DND-41 (cell line): Measurements from ENCODE around the gene BAG3.

Experiments used
- ATAC-seq: fragments of 200-7000 bp; cut with Tn5 transposase; 3 replicates; pipeline ENCODE4 v1.9.1; 2021; ENCODE audit warnings: low read depth; ENCODE audit not compliant: insufficient read depth
- DNase-seq: peaks from one replicate; pipeline ENCODE4 v3.0.0-alpha.2; 2020
- H2AFZ ChIP-seq: 2 replicates; pipeline ENCODE4 v1.6.0; 2012; ENCODE audit warnings: low read depth, low read length
- H3K27ac ChIP-seq: 2 replicates; pipeline ENCODE4 v1.5.1; 2012; ENCODE audit warnings: low read length, inconsistent platforms
- H3K27me3 ChIP-seq: fragments of 200-600 bp; sonication (generic); 2 replicates; pipeline ENCODE4 v1.6.0; 2012; ENCODE audit warnings: low read length, mild to moderate bottlenecking, inconsistent platforms; ENCODE audit not compliant: insufficient read depth, poor library complexity
- H3K36me3 ChIP-seq: 2 replicates; pipeline ENCODE4 v1.5.1; 2012; ENCODE audit warnings: low read length, inconsistent platforms; ENCODE audit not compliant: insufficient read depth
- H3K4me1 ChIP-seq: 2 replicates; pipeline ENCODE4 v1.5.1; 2012; ENCODE audit warnings: mild to moderate bottlenecking, low read length; ENCODE audit not compliant: insufficient read depth
- H3K4me2 ChIP-seq: 2 replicates; pipeline ENCODE4 v1.6.0; 2012; ENCODE audit warnings: mild to moderate bottlenecking, moderate library complexity, low read length, inconsistent platforms; ENCODE audit not compliant: insufficient read depth
- H3K4me3 ChIP-seq, 2 experiments: fragments of 200-600 bp in 1 of 2; shearing (Covaris generic) in 1 of 2; 2 replicates each; pipeline ENCODE4 v1.5.1; 2012 to 2016; ENCODE audit warnings: inconsistent platforms in 2 of 2, low read length in 2 of 2, mild to moderate bottlenecking in 2 of 2, low read depth in 1 of 2, moderate library complexity in 1 of 2
- H3K79me2 ChIP-seq: 2 replicates; pipeline ENCODE4 v1.6.0; 2012; ENCODE audit warnings: low read length, inconsistent platforms; ENCODE audit not compliant: insufficient read depth
- H3K9ac ChIP-seq: 2 replicates; pipeline ENCODE4 v1.6.0; 2012; ENCODE audit warnings: low read depth, mild to moderate bottlenecking, inconsistent platforms, low read length, moderate library complexity
- H3K9me3 ChIP-seq: 2 replicates; pipeline ENCODE4 v1.5.1; 2012; ENCODE audit warnings: low read length, moderate library complexity, mild to moderate bottlenecking, inconsistent platforms; ENCODE audit not compliant: insufficient read depth, severe bottlenecking
- H4K20me1 ChIP-seq: 2 replicates; pipeline ENCODE4 v1.6.0; 2012; ENCODE audit warnings: low read length; ENCODE audit not compliant: insufficient read depth
- CTCF ChIP-seq: IDR thresholded peaks from 2 replicates; pipeline ENCODE4 v1.5.1; 2012; ENCODE audit warnings: borderline replicate concordance, low read length, moderate library complexity, mild to moderate bottlenecking; ENCODE audit not compliant: poor library complexity, severe bottlenecking; ENCODE audit errors: extremely low read depth
- EZH2 ChIP-seq: IDR thresholded peaks from 3 replicates; pipeline ENCODE4 v1.6.1; 2012; ENCODE audit warnings: borderline replicate concordance, low read depth, mild to moderate bottlenecking, moderate library complexity, low read length, inconsistent platforms; ENCODE audit not compliant: severe bottlenecking

The BAG3 gene

GRCh38 chr10:119630300-119630699, 20.9 kb upstream of the BAG3 start:
- Histone ChIP-seq H3K27ac (no peak overlapping the region), H2AFZ (no peak overlapping the region), H3K27me3 (no peaks in the 10 kb centered on the region), H3K9me3 (no peaks in the 10 kb centered on the region), H3K4me1 (no peaks in the 10 kb centered on the region), H3K4me2 (no peak overlapping the region), H3K79me2 (no peaks in the 10 kb centered on the region), H3K36me3 (no peaks in the 10 kb centered on the region), H3K4me3 (no peak overlapping the region), H4K20me1 (no peaks in the 10 kb centered on the region), H3K9ac (no peak overlapping the region)
- DNase-seq (no peak), ATAC-seq (no peak)
- TF ChIP-seq CTCF (no peak), EZH2 (no peak)

DNA sequence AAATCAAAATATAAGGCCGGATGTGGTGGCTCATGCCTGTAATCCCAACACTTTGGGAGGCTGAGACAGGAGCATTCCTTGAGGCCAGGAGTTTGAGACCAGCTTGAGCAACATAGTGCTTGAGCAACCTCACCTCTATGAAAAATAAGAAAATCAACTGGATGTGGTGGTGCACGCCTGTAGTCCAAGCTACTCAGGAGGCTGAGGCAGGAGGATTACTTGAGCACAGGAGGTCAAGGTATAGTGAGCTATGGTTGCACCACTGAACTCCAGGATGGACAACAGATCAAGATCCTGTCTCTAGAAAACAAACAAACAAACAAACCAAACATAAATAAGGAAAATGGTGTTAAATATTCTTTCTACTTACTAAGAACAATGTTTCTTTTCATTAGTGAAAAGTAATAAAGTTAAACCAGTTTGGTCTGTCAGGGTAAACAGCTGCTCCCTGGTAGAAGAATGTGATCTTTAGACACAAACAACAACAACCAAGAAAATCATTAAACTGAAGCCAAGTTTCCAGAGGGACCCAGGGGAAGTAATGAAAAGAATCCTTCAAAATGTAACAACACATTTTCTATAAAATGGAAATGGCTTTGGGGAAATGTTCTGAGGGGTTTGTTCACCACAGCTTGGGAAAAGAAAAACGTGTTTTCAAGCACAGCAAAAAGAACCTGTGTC, 17.5 kb upstream of the BAG3 start:
- no peak overlapping the region for H3K9ac ChIP-seq
- no peak for DNase-seq
- H3K27ac ChIP-seq, result no peak overlapping the region

GRCh38 chr10:119634219-119634544, 17.0 kb upstream of the BAG3 start:
- H3K4me3 ChIP-seq, result no peak overlapping the region
- H2AFZ ChIP-seq, result no peak overlapping the region
- no peak overlapping the region for H3K9ac ChIP-seq
- no peaks in the 10 kb centered on the region for H3K9me3 ChIP-seq
- no peaks in the 10 kb centered on the region for H3K27me3 ChIP-seq
- DNase-seq, result peak; percentile 14
- H3K27ac ChIP-seq, result no peak overlapping the region
- H3K36me3 ChIP-seq, result no peaks in the 10 kb centered on the region
- ATAC-seq, result peak; percentile 52; the same call in 1 of the 3 replicates
- no peak overlapping the region for H3K4me2 ChIP-seq
- H3K79me2 ChIP-seq, result no peaks in the 10 kb centered on the region
- H3K4me1 ChIP-seq, result no peaks in the 10 kb centered on the region
- H4K20me1 ChIP-seq, result no peaks in the 10 kb centered on the region
- no peak for TF ChIP-seq EZH2
- TF ChIP-seq CTCF, result no peak

More for the DNA sequence above, 17.5 kb upstream of the BAG3 start:
- no peak overlapping the region for H2AFZ ChIP-seq
- ATAC-seq, result no peak
- H3K36me3 ChIP-seq, result no peaks in the 10 kb centered on the region
- no peaks in the 10 kb centered on the region for H3K9me3 ChIP-seq
- H3K79me2 ChIP-seq, result no peaks in the 10 kb centered on the region
- no peak overlapping the region for H3K4me3 ChIP-seq
- no peaks in the 10 kb centered on the region for H3K27me3 ChIP-seq
- H4K20me1 ChIP-seq, result no peaks in the 10 kb centered on the region
- no peak overlapping the region for H3K4me2 ChIP-seq
- H3K4me1 ChIP-seq, result no peaks in the 10 kb centered on the region
- TF ChIP-seq EZH2 (no peak), CTCF (no peak)

DNA sequence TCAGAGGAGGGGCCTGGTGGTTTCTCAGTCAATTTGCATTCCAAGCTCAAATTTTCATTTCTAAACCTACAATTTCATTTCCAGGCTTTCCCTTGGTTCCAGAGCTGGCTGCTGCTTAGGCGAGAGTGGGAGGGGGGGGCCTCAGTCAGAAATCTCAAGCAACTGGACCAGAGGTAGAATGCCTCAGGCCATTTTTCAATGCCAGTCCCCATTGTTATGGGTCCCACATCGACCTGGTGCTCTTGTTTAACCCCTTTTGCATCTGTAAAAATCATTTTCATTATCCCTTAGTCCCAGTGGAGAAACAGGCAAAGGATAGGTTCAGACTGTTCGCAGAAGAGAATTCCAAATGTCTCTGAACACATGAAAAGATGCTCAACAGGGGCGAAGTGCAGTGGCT, 13.5 kb upstream of the BAG3 start:
- Histone ChIP-seq H3K4me2 (no peak overlapping the region), H3K9me3 (no peaks in the 10 kb centered on the region), H3K79me2 (no peaks in the 10 kb centered on the region), H2AFZ (no peak overlapping the region), H3K4me3 (no peak overlapping the region), H3K27me3 (peaks cover 5% of the 10 kb centered on the region), H3K27ac (no peak overlapping the region), H4K20me1 (no peaks in the 10 kb centered on the region), H3K4me1 (no peaks in the 10 kb centered on the region), H3K9ac (no peak overlapping the region), H3K36me3 (no peaks in the 10 kb centered on the region)
- DNase-seq (no peak), ATAC-seq (no peak)
- no peak for TF ChIP-seq EZH2
- no peak for TF ChIP-seq CTCF
